ENCODE measurements around the gene OGFRL1. TPM values are rescaled to one million over a fixed set of nuclear protein-coding genes. Genes with fewer than 3 reads are reported as not detected.

Gene OGFRL1
- polyA plus RNA-seq, 1 donor from 2014 or later, result 8.3 TPM

GRCh38 chr6:71289802-71290175, 1.2 kb downstream of the OGFRL1 start:
- Histone ChIP-seq H3K9ac (ENCODE audit: low read length) (no peak overlapping the region), H3K27me3 (ENCODE audit: insufficient read depth, low read depth, low read length) (no peaks in the 10 kb centered on the region), H3K36me3 (ENCODE audit: insufficient read depth, low read length) (no peaks in the 10 kb centered on the region), H3K79me2 (replicated peaks; ENCODE audit: insufficient read depth, low read length) (no peaks in the 10 kb centered on the region), H2AFZ (ENCODE audit: low read depth, low read length) (no peak overlapping the region), H3F3A (ENCODE audit: insufficient read depth, low read length, poor library complexity, severe bottlenecking) (no peaks in the 10 kb centered on the region), H3K9me3 (ENCODE audit: low read length) (no peaks in the 10 kb centered on the region), H4K20me1 (ENCODE audit: insufficient read depth) (no peaks in the 10 kb centered on the region), H3K27ac (ENCODE audit: low read length) (no peak overlapping the region), H3K4me3 (ENCODE audit: low read length) (peak overlapping the region; percentile 72), H3K4me2 (ENCODE audit: low read length) (peak overlapping the region; percentile 32), H3K9me2 (ENCODE audit: insufficient read depth, low read length) (no peaks in the 10 kb centered on the region)
- TF ChIP-seq MXI1 (conservative IDR thresholded peaks at IDR 0.05; ENCODE audit: poor library complexity, severe bottlenecking) (no peak), TAF1 (IDR thresholded peaks at IDR 0.05; ENCODE audit: low read depth) (no peak), EZH2 (IDR thresholded peaks at IDR 0.05; ENCODE audit: borderline replicate concordance, insufficient read depth, low read length, poor library complexity, severe bottlenecking) (no peak), EP300 (conservative IDR thresholded peaks at IDR 0.05; ENCODE audit: poor library complexity, severe bottlenecking) (no peak), SMC3 (conservative IDR thresholded peaks at IDR 0.05; ENCODE audit: poor library complexity) (no peak), CTCF (IDR thresholded peaks at IDR 0.05; ENCODE audit: poor library complexity, severe bottlenecking) (no peak), RAD21 (conservative IDR thresholded peaks at IDR 0.05) (no peak), POLR2AphosphoS5 (IDR thresholded peaks at IDR 0.05) (no peak), REST (IDR thresholded peaks at IDR 0.05; ENCODE audit: borderline replicate concordance) (no peak)

DNA sequence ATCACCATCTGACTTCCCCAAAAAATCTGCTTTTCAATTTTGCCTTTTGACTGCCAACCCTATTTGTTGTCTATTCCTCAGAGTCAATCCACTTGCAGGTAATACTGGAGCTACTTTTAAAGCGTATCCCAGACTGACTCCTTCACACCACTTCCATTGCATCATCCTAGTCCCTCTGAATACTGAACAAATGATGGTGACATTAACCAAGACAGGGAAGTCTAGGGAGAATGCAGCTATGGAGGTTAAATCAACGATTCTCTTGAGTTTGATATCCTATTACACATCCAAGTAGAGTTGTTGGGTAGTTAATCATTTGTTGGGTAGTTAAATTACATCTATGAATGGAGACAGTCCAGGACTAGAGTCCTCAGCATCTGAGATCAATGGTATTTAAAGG, 2.0 kb downstream of the OGFRL1 start:
- Histone ChIP-seq H3F3A (ENCODE audit: insufficient read depth, low read length, poor library complexity, severe bottlenecking) (no peaks in the 10 kb centered on the region), H4K20me1 (ENCODE audit: insufficient read depth) (no peaks in the 10 kb centered on the region), H3K9me3 (ENCODE audit: low read length) (no peaks in the 10 kb centered on the region), H2AFZ (ENCODE audit: low read depth, low read length) (no peak overlapping the region), H3K9me2 (ENCODE audit: insufficient read depth, low read length) (no peaks in the 10 kb centered on the region), H3K36me3 (ENCODE audit: insufficient read depth, low read length) (no peaks in the 10 kb centered on the region), H3K4me3 (ENCODE audit: low read length) (peak overlapping the region; percentile 72), H3K4me2 (ENCODE audit: low read length) (no peak overlapping the region), H3K9ac (ENCODE audit: low read length) (no peak overlapping the region), H3K27me3 (ENCODE audit: insufficient read depth, low read depth, low read length) (no peaks in the 10 kb centered on the region), H3K27ac (ENCODE audit: low read length) (no peak overlapping the region), H3K79me2 (replicated peaks; ENCODE audit: insufficient read depth, low read length) (no peaks in the 10 kb centered on the region)
- TF ChIP-seq RAD21 (conservative IDR thresholded peaks at IDR 0.05) (no peak), POLR2AphosphoS5 (IDR thresholded peaks at IDR 0.05) (no peak), EZH2 (IDR thresholded peaks at IDR 0.05; ENCODE audit: borderline replicate concordance, insufficient read depth, low read length, poor library complexity, severe bottlenecking) (no peak), REST (IDR thresholded peaks at IDR 0.05; ENCODE audit: borderline replicate concordance) (no peak), SMC3 (conservative IDR thresholded peaks at IDR 0.05; ENCODE audit: poor library complexity) (no peak), EP300 (conservative IDR thresholded peaks at IDR 0.05; ENCODE audit: poor library complexity, severe bottlenecking) (no peak), CTCF (IDR thresholded peaks at IDR 0.05; ENCODE audit: poor library complexity, severe bottlenecking) (no peak), TAF1 (IDR thresholded peaks at IDR 0.05; ENCODE audit: low read depth) (no peak), MXI1 (conservative IDR thresholded peaks at IDR 0.05; ENCODE audit: poor library complexity, severe bottlenecking) (no peak)
